Suprapubic skin (tissue), 3 donors: ENCODE results near the gene CEACAM16.

Source experiments
- CTCF ChIP-seq, 2 donors: fragments of 200-600 bp in 1 of 2; fragments of 450-650 bp in 1 of 2; sonication (generic) in 1 of 2; IDR thresholded peaks; one replicate each; pipeline ENCODE4 v1.5.1; 2016 to 2019; ENCODE audit warnings: antibody characterized with exemption in 2 of 2, mild to moderate bottlenecking in 1 of 2, moderate library complexity in 1 of 2
- EP300 ChIP-seq: sonication (generic); formaldehyde crosslinking; IDR thresholded peaks from one replicate; pipeline ENCODE4 v1.6.1; 2017; ENCODE audit warnings: antibody characterized with exemption
- POLR2A ChIP-seq, 2 donors: fragments of 450-650 bp; IDR thresholded peaks; one replicate each; pipeline ENCODE4 v1.6.1; 2017; ENCODE audit warnings: antibody characterized with exemption in 2 of 2, mild to moderate bottlenecking in 2 of 2, moderate library complexity in 2 of 2

- TF ChIP-seq CTCF (IDR thresholded peaks at IDR 0.05) (no peak), POLR2A (IDR thresholded peaks at IDR 0.05) (no peak), EP300 (no peak)
Measured at GRCh38 chr19:44749292-44749691, 50.3 kb downstream of the CEACAM16 start.
